T-helper 2 cell treated with Interferon-gamma antibody and Interleukin-4, amounts not matched to agents 100 ng/mL and 5 ng/mL, for 36 hours (primary cell): ENCODE results near the gene ALCAM. TPM values are rescaled to one million over a fixed set of nuclear protein-coding genes. Genes with fewer than 3 reads are reported as not detected.

Experiments
- intact Hi-C: fragments of 100-400 bp; cut with micrococcal nuclease; formaldehyde crosslinking; loops from one replicate; pipeline ENCODE4 v1.15.1; 2023
- total RNA-seq: library from RNA; stranded (reverse); gene quantifications from 2 replicates; pipeline ENCODE4 v1.2.3, GENCODE V29; 2022

ALCAM gene
- total RNA-seq, 1 donor from 2014 or later = 12.0 TPM

- intact Hi-C loops = no loop called here
Measured at GRCh38 chr3:105356396-105356795, 10.3 kb upstream of the ALCAM start.

- intact Hi-C loops = no loop called here
Measured at GRCh38 chr3:105356988-105357387, 9.7 kb upstream of the ALCAM start.

GRCh38 chr3:105359098-105359762 lies 7.5 kb upstream of the ALCAM start:
- intact Hi-C loops = no loop called here

GRCh38 chr3:105360003-105360402 lies 6.7 kb upstream of the ALCAM start:
- intact Hi-C loops = loop anchor here (10.0 kb wide), 3 partner anchors 795 to 975 kb away; no protein-coding TSS in a partner anchor

GRCh38 chr3:105362021-105362665 lies 4.6 kb upstream of the ALCAM start:
- intact Hi-C loops = loop anchor here (10.0 kb wide), 3 partner anchors 797 to 973 kb away; no protein-coding TSS in a partner anchor

GRCh38 chr3:105364128-105364527 lies 2.6 kb upstream of the ALCAM start:
- intact Hi-C loops = loop anchor here (10.0 kb wide), 3 partner anchors 799 to 971 kb away; no protein-coding TSS in a partner anchor

GRCh38 chr3:105365081-105365390 lies 1.7 kb upstream of the ALCAM start:
- intact Hi-C loops = loop anchor here (5.0 to 10.0 kb wide), 7 partner anchors 387 to 1462 kb away; no protein-coding TSS in a partner anchor

GRCh38 chr3:105365391-105366325 lies 1.1 kb upstream of the ALCAM start:
- intact Hi-C loops = loop anchor here (1.0 to 10.0 kb wide), 9 partner anchors 153 to 1462 kb away; partner anchors contain the start of gene CBLB

- intact Hi-C loops = loop anchor here (2.0 to 10.0 kb wide), 8 partner anchors 152 to 1460 kb away; no protein-coding TSS in a partner anchor
Measured at GRCh38 chr3:105367063-105367405, 325 bp downstream of the ALCAM start.

- intact Hi-C loops = loop anchor here (1.0 to 10.0 kb wide), 9 partner anchors 151 to 1460 kb away; no protein-coding TSS in a partner anchor
Measured at GRCh38 chr3:105367406-105368213, 901 bp downstream of the ALCAM start.

- intact Hi-C loops = loop anchor here (1.0 to 10.0 kb wide), 10 partner anchors 383 to 1458 kb away; no protein-coding TSS in a partner anchor
Measured at GRCh38 chr3:105368566-105369499, 2.1 kb downstream of the ALCAM start.

- intact Hi-C loops = loop anchor here (1.0 to 10.0 kb wide), 9 partner anchors 383 to 1458 kb away; no protein-coding TSS in a partner anchor
Measured at GRCh38 chr3:105369500-105370371, 3.0 kb downstream of the ALCAM start.

GRCh38 chr3:105373383-105373782 lies 6.7 kb downstream of the ALCAM start:
- intact Hi-C loops = no loop called here

GRCh38 chr3:105375750-105376511 lies 9.2 kb downstream of the ALCAM start:
- intact Hi-C loops = no loop called here

GRCh38 chr3:105377716-105378115 lies 11.0 kb downstream of the ALCAM start:
- intact Hi-C loops = no loop called here

- intact Hi-C loops = no loop called here
Measured at GRCh38 chr3:105385179-105385578, 18.5 kb downstream of the ALCAM start.

- intact Hi-C loops = no loop called here
Measured at GRCh38 chr3:105385819-105386508, 19.3 kb downstream of the ALCAM start.
